Sigmoid colon (tissue), 7 donors: Measurements from ENCODE around the gene BST1. TPM values are rescaled to one million over a fixed set of nuclear protein-coding genes. Genes with fewer than 3 reads are reported as not detected.

ENCODE experiments used
- DNase-seq: peaks from one replicate; pipeline ENCODE4 v3.0.0-alpha.2; 2019
- H3K27ac ChIP-seq, 4 donors: fragments of 200-600 bp; sonication (generic); one replicate each; pipeline ENCODE4 v1.5.1; 2016 to 2019; ENCODE audit warnings: mild to moderate bottlenecking in 1 of 4
- H3K27me3 ChIP-seq, 3 donors: fragments of 200-600 bp; sonication (generic); one replicate each; pipeline ENCODE4 v1.5.1; 2019; ENCODE audit warnings: mild to moderate bottlenecking in 1 of 3
- H3K36me3 ChIP-seq, 4 donors: fragments of 200-600 bp; sonication (generic); one replicate each; pipeline ENCODE4 v1.5.1; 2016 to 2019
- H3K4me1 ChIP-seq, 4 donors: fragments of 200-600 bp; sonication (generic); one replicate each; pipeline ENCODE4 v1.5.1; 2017 to 2019
- H3K4me3 ChIP-seq, 4 donors: fragments of 200-600 bp; sonication (generic); one replicate each; pipeline ENCODE4 v1.5.1; 2017 to 2019; ENCODE audit warnings: mild to moderate bottlenecking in 2 of 4, moderate library complexity in 1 of 4
- H3K9me3 ChIP-seq, 4 donors: fragments of 200-600 bp in 3 of 4; sonication (generic) in 3 of 4; one replicate each; pipeline versions ENCODE4 v1.5.1 to v1.6.1; 2013 to 2019
- CTCF ChIP-seq, 4 experiments: fragments of 450-650 bp in 3 of 4; fragments of 200-600 bp in 1 of 4; IDR thresholded peaks; one replicate each; pipeline ENCODE4 v1.5.1; 2016 to 2019; ENCODE audit warnings: antibody characterized with exemption in 4 of 4, mild to moderate bottlenecking in 3 of 4, moderate library complexity in 2 of 4
- EP300 ChIP-seq, 4 donors: sonication (generic); formaldehyde crosslinking; IDR thresholded peaks; one replicate each; pipeline ENCODE4 v1.6.1; 2017; ENCODE audit warnings: antibody characterized with exemption in 4 of 4
- POLR2A ChIP-seq, 2 donors: fragments of 450-650 bp; IDR thresholded peaks; one replicate each; pipeline ENCODE4 v1.6.1; 2016; ENCODE audit warnings: antibody characterized with exemption in 2 of 2, mild to moderate bottlenecking in 2 of 2, moderate library complexity in 2 of 2
- POLR2AphosphoS5 ChIP-seq, 4 donors: sonication (generic); formaldehyde crosslinking; IDR thresholded peaks; one replicate each; pipeline ENCODE4 v1.6.1; 2017; ENCODE audit warnings: antibody characterized with exemption in 4 of 4
- WGBS, 2 donors: extraction: QIAGEN DNeasy Blood & Tissue Kit; methylation state at CpG; one replicate each; pipeline ENCODE4 v1.1.7; 2013; 5-methylcytosine and 5-hydroxymethylcytosine counted together
- intact Hi-C: fragments of 100-400 bp; cut with DNase I; formaldehyde crosslinking; loops from one replicate; pipeline ENCODE4 v1.15.1; 2023
- polyA plus RNA-seq, 3 donors: library from polyadenylated mRNA; stranded (reverse); fragments of 200-250 nt; gene quantifications; one replicate each; pipeline ENCODE4 v1.2.3, GENCODE V29; 2013
- total RNA-seq, 4 donors: library from RNA; depleted of rRNA; stranded (reverse); fragments of >200 nt; gene quantifications; one replicate each; pipeline ENCODE4 v1.1.0, GENCODE V29; 2016
- donor health status: healthy with polysubstance abuse.
- donor health status: Bipolar disorder and iron deficiency.
- donor health status: healthy.

The BST1 gene
- total and polyA plus RNA-seq, 7 donors: 4.8 to 11.8 (median 5.4) TPM

- whole genome bisulfite sequencing, 2 donors: 97% methylated on average over 1 of the region's 1 CpG
- no peak overlapping the region for H3K27ac ChIP-seq
- no peaks in the 10 kb centered on the region for H3K9me3 ChIP-seq
- no peaks in the 10 kb centered on the region for H3K36me3 ChIP-seq
- H3K4me3 ChIP-seq: no peak overlapping the region
- DNase-seq: no peak
- TF ChIP-seq POLR2AphosphoS5 (IDR thresholded peaks at IDR 0.05) (no peak), EP300 (IDR thresholded peaks at IDR 0.05) (no peak), POLR2A (IDR thresholded peaks at IDR 0.05) (no peak), CTCF (IDR thresholded peaks at IDR 0.05) (no peak)
- intact Hi-C loops: no loop called here
- peaks cover 0 to 23% (median 19%) of the 10 kb centered on the region in 4 donors for H3K4me1 ChIP-seq
- H3K27me3 ChIP-seq: no peaks in the 10 kb centered on the region
Observed at GRCh38 chr4:15712214-15712613, 9.3 kb downstream of the BST1 start.

- H3K36me3 ChIP-seq: no peaks in the 10 kb centered on the region
- H3K4me1 ChIP-seq: peaks cover 0 to 42% (median 37%) of the 10 kb centered on the region in 4 donors
- TF ChIP-seq EP300 (IDR thresholded peaks at IDR 0.05): no peak
- no peak for TF ChIP-seq CTCF (IDR thresholded peaks at IDR 0.05)
- no peak for TF ChIP-seq POLR2AphosphoS5 (IDR thresholded peaks at IDR 0.05)
- TF ChIP-seq POLR2A (IDR thresholded peaks at IDR 0.05): no peak
- intact Hi-C loops: no loop called here
- no peak overlapping the region for H3K4me3 ChIP-seq
- no peaks in the 10 kb centered on the region for H3K27me3 ChIP-seq
- no peak for DNase-seq
- 90 to 92% methylated on average over 1 of the region's 1 CpG for WGBS, 2 donors
- no peaks in the 10 kb centered on the region for H3K9me3 ChIP-seq
- no peak overlapping the region for H3K27ac ChIP-seq
Observed at GRCh38 chr4:15714141-15714540, 11.3 kb downstream of the BST1 start.

GRCh38 chr4:15714646-15715435 lies 12.0 kb downstream of the BST1 start:
- Histone ChIP-seq H3K27me3 (no peaks in the 10 kb centered on the region), H3K4me3 (no peak overlapping the region), H3K4me1 (peaks cover 0 to 48% (median 41%) of the 10 kb centered on the region in 4 donors), H3K27ac (peak overlapping the region in 1 of 4 donors; percentile 7), H3K9me3 (no peaks in the 10 kb centered on the region), H3K36me3 (no peaks in the 10 kb centered on the region)
- WGBS, 2 donors: 80 to 81% methylated on average over 8 of the region's 8 CpGs
- DNase-seq: no peak
- intact Hi-C loops: loop anchor here (5.0 kb wide), 1 partner anchor 287 kb away; no protein-coding TSS in a partner anchor
- TF ChIP-seq POLR2A (IDR thresholded peaks at IDR 0.05): no peak
- no peak for TF ChIP-seq EP300 (IDR thresholded peaks at IDR 0.05)
- TF ChIP-seq POLR2AphosphoS5 (IDR thresholded peaks at IDR 0.05): no peak
- TF ChIP-seq CTCF (IDR thresholded peaks at IDR 0.05): no peak

- H3K27ac ChIP-seq: peak overlapping the region in 1 of 4 donors; percentile 6
Observed at GRCh38 chr4:15716115-15716514, 13.2 kb downstream of the BST1 start.

More at GRCh38 chr4:15716115-15716514, 13.2 kb downstream of the BST1 start:
- no peaks in the 10 kb centered on the region for H3K9me3 ChIP-seq
- no peak for DNase-seq
- intact Hi-C loops: loop anchor here (5.0 kb wide), 1 partner anchor 286 kb away; no protein-coding TSS in a partner anchor
- no peaks in the 10 kb centered on the region for H3K36me3 ChIP-seq
- TF ChIP-seq EP300 (IDR thresholded peaks at IDR 0.05) (no peak), CTCF (IDR thresholded peaks at IDR 0.05) (no peak), POLR2A (IDR thresholded peaks at IDR 0.05) (no peak), POLR2AphosphoS5 (IDR thresholded peaks at IDR 0.05) (no peak)
- peaks cover 0 to 49% (median 41%) of the 10 kb centered on the region in 4 donors for H3K4me1 ChIP-seq
- H3K27me3 ChIP-seq: no peaks in the 10 kb centered on the region
- H3K4me3 ChIP-seq: no peak overlapping the region
- WGBS, 2 donors: 77 to 80% methylated on average over 3 of the region's 3 CpGs
